ENCODE measurements around the gene ADPRM. TPM values are rescaled to one million over a fixed set of nuclear protein-coding genes. Genes with fewer than 3 reads are reported as not detected.

Gene ADPRM
- polyA plus RNA-seq, 1 donor (not counting 4 experiments of a cell fraction or from before 2014, with no cell fraction given) = 15.0 TPM

GRCh38 chr17:10724546-10725195, 27.3 kb downstream of the ADPRM start:
- Histone ChIP-seq H3K4me2 (ENCODE audit: control insufficient read depth, extremely low read depth, insufficient read depth, low read depth, low read length) (no peak overlapping the region), H3K27me3 (ENCODE audit: control insufficient read depth, extremely low read depth, insufficient read depth, low read length) (no peaks in the 10 kb centered on the region), H3K27ac (ENCODE audit: control insufficient read depth, insufficient read depth, low read length) (no peak overlapping the region), H3K9me1 (ENCODE audit: control insufficient read depth, extremely low read depth, insufficient read depth, low read length) (no peaks in the 10 kb centered on the region), H3K4me1 (ENCODE audit: control insufficient read depth, extremely low read depth, insufficient read depth, low read length) (no peaks in the 10 kb centered on the region), H4K20me1 (ENCODE audit: control insufficient read depth, extremely low read depth, insufficient read depth, low read length) (no peaks in the 10 kb centered on the region), H2AFZ (ENCODE audit: control insufficient read depth, low read length) (no peak overlapping the region), H3K9me3 (ENCODE audit: control insufficient read depth, low read depth, low read length) (no peaks in the 10 kb centered on the region), H3K79me2 (ENCODE audit: control insufficient read depth, insufficient read depth, low read length) (no peaks in the 10 kb centered on the region), H3K9ac (ENCODE audit: control insufficient read depth, extremely low read depth, insufficient read depth, low read length) (no peak overlapping the region), H3K4me3 (ENCODE audit: control insufficient read depth in 2 of 3, extremely low read depth in 1 of 3, insufficient read depth in 2 of 3, low read depth in 1 of 3, low read length in 3 of 3) (no peak overlapping the region), H3K36me3 (ENCODE audit: control insufficient read depth in 2 of 2, extremely low read depth in 1 of 2, insufficient read depth in 2 of 2, low read length in 2 of 2) (no peaks in the 10 kb centered on the region)
- FAIRE-seq = no peak
- TF ChIP-seq CTCF (optimal IDR thresholded peaks at IDR 0.05 in 1 of 3, IDR thresholded peaks at IDR 0.05 in 1 of 3, conservative IDR thresholded peaks at IDR 0.05 in 1 of 3; ENCODE audit: extremely low read depth in 1 of 3, insufficient read depth in 2 of 3, low read length in 3 of 3) (no peak), EZH2 (IDR thresholded peaks at IDR 0.05; ENCODE audit: low read length) (no peak)
- DNase-seq (ENCODE audit: low read depth, low spot score) = no peak
- dilution Hi-C loops (cut with MboI; ENCODE audit: extremely low pct_ligation_motif_present, low sequenced_read_pairs) = no loop called here

DNA sequence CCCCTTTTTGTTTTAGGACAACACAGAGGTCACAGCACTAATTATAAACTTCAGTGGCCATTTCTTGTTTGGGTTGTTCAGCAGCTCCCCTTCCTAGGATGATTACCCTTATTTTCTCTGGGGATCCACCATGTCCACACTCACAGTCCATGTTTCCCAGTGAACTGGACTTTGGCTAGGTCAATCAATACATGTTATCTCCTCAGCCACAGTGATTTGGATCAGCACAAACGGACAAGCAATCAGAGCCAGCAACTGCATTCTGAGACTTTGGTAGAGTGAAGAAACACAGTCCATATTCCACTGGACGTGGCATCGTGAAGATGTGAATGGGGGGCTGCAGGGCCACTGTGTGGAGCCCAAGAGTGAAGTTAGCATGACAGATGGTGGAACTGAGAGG, 27.9 kb downstream of the ADPRM start:
- TF ChIP-seq EZH2 (IDR thresholded peaks at IDR 0.05; ENCODE audit: low read length) = no peak
- no peak for TF ChIP-seq CTCF (optimal IDR thresholded peaks at IDR 0.05 in 1 of 3, IDR thresholded peaks at IDR 0.05 in 1 of 3, conservative IDR thresholded peaks at IDR 0.05 in 1 of 3; ENCODE audit: extremely low read depth in 1 of 3, insufficient read depth in 2 of 3, low read length in 3 of 3)
- dilution Hi-C loops (cut with MboI; ENCODE audit: extremely low pct_ligation_motif_present, low sequenced_read_pairs) = no loop called here

More for the DNA sequence above, 27.9 kb downstream of the ADPRM start:
- Histone ChIP-seq H3K4me1 (ENCODE audit: control insufficient read depth, extremely low read depth, insufficient read depth, low read length) (no peaks in the 10 kb centered on the region), H3K79me2 (ENCODE audit: control insufficient read depth, insufficient read depth, low read length) (no peaks in the 10 kb centered on the region), H3K9ac (ENCODE audit: control insufficient read depth, extremely low read depth, insufficient read depth, low read length) (no peak overlapping the region), H2AFZ (ENCODE audit: control insufficient read depth, low read length) (no peak overlapping the region), H3K4me2 (ENCODE audit: control insufficient read depth, extremely low read depth, insufficient read depth, low read depth, low read length) (no peak overlapping the region), H3K9me3 (ENCODE audit: control insufficient read depth, low read depth, low read length) (no peaks in the 10 kb centered on the region), H3K4me3 (ENCODE audit: control insufficient read depth in 2 of 3, extremely low read depth in 1 of 3, insufficient read depth in 2 of 3, low read depth in 1 of 3, low read length in 3 of 3) (no peak overlapping the region), H3K27me3 (ENCODE audit: control insufficient read depth, extremely low read depth, insufficient read depth, low read length) (no peaks in the 10 kb centered on the region), H3K27ac (ENCODE audit: control insufficient read depth, insufficient read depth, low read length) (no peak overlapping the region), H4K20me1 (ENCODE audit: control insufficient read depth, extremely low read depth, insufficient read depth, low read length) (no peaks in the 10 kb centered on the region), H3K9me1 (ENCODE audit: control insufficient read depth, extremely low read depth, insufficient read depth, low read length) (no peaks in the 10 kb centered on the region), H3K36me3 (ENCODE audit: control insufficient read depth in 2 of 2, extremely low read depth in 1 of 2, insufficient read depth in 2 of 2, low read length in 2 of 2) (no peaks in the 10 kb centered on the region)
- DNase-seq (ENCODE audit: low read depth, low spot score) (no peak), FAIRE-seq (no peak)
